WTC11 (cell line): ENCODE measurements around the gene PSEN1. TPM values are rescaled to one million over a fixed set of nuclear protein-coding genes. Genes with fewer than 3 reads are reported as not detected.

Experiments
- ATAC-seq: fragments of 200-7000 bp; cut with Tn5 transposase; 2 replicates; pipeline ENCODE4 v1.10.0; 2021; ENCODE audit warnings: mild to moderate bottlenecking, moderate library complexity
- CTCF ChIA-PET: fragments of 300-600 bp; sonication (Branson Sonifier 250); formaldehyde crosslinking; loops from one replicate; lab custom pipeline; 2021; ENCODE audit warnings: antibody characterized with exemption; lab: Charles Lee
- POLR2A ChIA-PET: fragments of 350-600 bp; sonication (Branson Sonifier 250); formaldehyde crosslinking; loops from one replicate; lab custom pipeline; 2021; ENCODE audit warnings: antibody characterized with exemption; lab: Charles Lee
- DNase-seq: peaks from one replicate; pipeline ENCODE4 v3.0.0; 2021; ENCODE audit warnings: low spot score
- H3K27ac Mint-ChIP-seq: 2 replicates; pipeline ENCODE4 v1.8.0; 2021; ENCODE audit warnings: mixed read lengths
- H3K27me3 Mint-ChIP-seq: 2 replicates; pipeline ENCODE4 v1.8.0; 2021; ENCODE audit warnings: low read depth, mild to moderate bottlenecking, moderate library complexity, mixed read lengths
- H3K36me3 Mint-ChIP-seq: 2 replicates; pipeline ENCODE4 v1.8.0; 2021; ENCODE audit warnings: mixed read lengths
- H3K4me1 Mint-ChIP-seq: 2 replicates; pipeline ENCODE4 v1.8.0; 2022; ENCODE audit warnings: mixed read lengths
- H3K4me3 Mint-ChIP-seq: 2 replicates; pipeline ENCODE4 v1.8.0; 2021; ENCODE audit warnings: mild to moderate bottlenecking, moderate library complexity, mixed read lengths
- H3K9me3 Mint-ChIP-seq: 2 replicates; pipeline ENCODE4 v1.8.0; 2021; ENCODE audit warnings: mixed read lengths
- ATF1 ChIP-seq: sonication (generic); formaldehyde crosslinking; IDR thresholded peaks from 2 replicates; pipeline ENCODE4 v1.8.1; 2023; ENCODE audit warnings: mild to moderate bottlenecking, moderate library complexity, missing genetic modification reagents
- ATF2 ChIP-seq: sonication (generic); formaldehyde crosslinking; IDR thresholded peaks from 2 replicates; pipeline ENCODE4 v1.8.1; 2022; ENCODE audit warnings: low read depth, missing genetic modification reagents, borderline replicate concordance
- CBFB ChIP-seq: sonication (generic); formaldehyde crosslinking; IDR thresholded peaks from 2 replicates; pipeline ENCODE4 v1.8.1; 2022; ENCODE audit warnings: mild to moderate bottlenecking, low read depth, missing genetic modification reagents
- CDX4 ChIP-seq: fragments of 250-450 bp; sonication (Bioruptor Pico); IDR thresholded peaks from 2 replicates; pipeline ENCODE4 v1.9.0; 2021; ENCODE audit warnings: moderate library complexity, mild to moderate bottlenecking, inconsistent platforms, borderline replicate concordance
- ERG ChIP-seq: fragments of 250-450 bp; sonication (Bioruptor Pico); IDR thresholded peaks from 2 replicates; pipeline ENCODE4 v1.8.0; 2021; ENCODE audit warnings: mild to moderate bottlenecking
- FOXK1 ChIP-seq: sonication (generic); formaldehyde crosslinking; IDR thresholded peaks from 2 replicates; pipeline ENCODE4 v1.8.0; 2022; ENCODE audit warnings: mild to moderate bottlenecking, moderate library complexity, missing genetic modification reagents
- MYBL2 ChIP-seq: sonication (generic); formaldehyde crosslinking; IDR thresholded peaks from 2 replicates; pipeline ENCODE4 v1.8.1; 2023; ENCODE audit warnings: mild to moderate bottlenecking, moderate library complexity, missing genetic modification reagents
- NFE2L1 ChIP-seq: sonication (generic); formaldehyde crosslinking; IDR thresholded peaks from 2 replicates; pipeline ENCODE4 v1.8.1; 2023; ENCODE audit warnings: missing genetic modification reagents
- NFYB ChIP-seq: sonication (generic); formaldehyde crosslinking; conservative IDR thresholded peaks from 2 replicates; pipeline ENCODE4 v1.8.0; 2022; ENCODE audit warnings: low read depth, missing genetic modification reagents
- PREB ChIP-seq: sonication (generic); formaldehyde crosslinking; IDR thresholded peaks from 2 replicates; pipeline ENCODE4 v1.8.1; 2022; ENCODE audit warnings: mild to moderate bottlenecking, missing genetic modification reagents, moderate library complexity, borderline replicate concordance
- SMAD4 ChIP-seq: sonication (generic); formaldehyde crosslinking; IDR thresholded peaks from 2 replicates; pipeline ENCODE4 v1.8.0; 2022; ENCODE audit warnings: mild to moderate bottlenecking, missing genetic modification reagents
- ZBTB21 ChIP-seq: sonication (generic); formaldehyde crosslinking; IDR thresholded peaks from 2 replicates; pipeline ENCODE4 v1.8.1; 2023; ENCODE audit warnings: mild to moderate bottlenecking, missing genetic modification reagents, borderline replicate concordance
- ZNF219 ChIP-seq: sonication (generic); formaldehyde crosslinking; IDR thresholded peaks from 2 replicates; pipeline ENCODE4 v1.8.0; 2023; ENCODE audit warnings: missing genetic modification reagents, mild to moderate bottlenecking, borderline replicate concordance
- ZNF232 ChIP-seq: sonication (generic); formaldehyde crosslinking; IDR thresholded peaks from 2 replicates; pipeline ENCODE4 v1.8.0; 2022; ENCODE audit warnings: mild to moderate bottlenecking, missing genetic modification reagents
- ZNF263 ChIP-seq: sonication (generic); formaldehyde crosslinking; IDR thresholded peaks from 2 replicates; pipeline ENCODE4 v1.8.1; 2022; ENCODE audit warnings: low read depth, mild to moderate bottlenecking, moderate library complexity, missing genetic modification reagents
- ZNF416 ChIP-seq: fragments of 250-450 bp; sonication (Bioruptor Pico); IDR thresholded peaks from 2 replicates; pipeline ENCODE4 v1.9.0; 2021; ENCODE audit warnings: mild to moderate bottlenecking, inconsistent platforms
- ZNF671 ChIP-seq: fragments of 250-450 bp; sonication (Bioruptor Pico); IDR thresholded peaks from 2 replicates; pipeline ENCODE4 v1.8.0; 2021; ENCODE audit warnings: mild to moderate bottlenecking
- ZSCAN18 ChIP-seq: fragments of 250-450 bp; sonication (Bioruptor Pico); IDR thresholded peaks from 2 replicates; pipeline ENCODE4 v2.1.2; 2022; ENCODE audit warnings: mild to moderate bottlenecking, moderate library complexity
- total RNA-seq: library from RNA; stranded (reverse); gene quantifications from 3 replicates; pipeline ENCODE4 v1.2.3, GENCODE V29; 2021

The PSEN1 gene
- total RNA-seq, 1 experiment from 2014 or later = 26.6 TPM

- no peak for ATAC-seq
- no peaks in the 10 kb centered on the region for H3K36me3 Mint-ChIP-seq
- no peak for TF ChIP-seq ERG (CRISPR knock-in tag)
- no peak for TF ChIP-seq SMAD4 (CRISPR knock-in tag)
- TF ChIP-seq ZBTB21 (CRISPR knock-in tag) = no peak
- no peak for TF ChIP-seq ZNF671 (CRISPR knock-in tag)
- no peak for TF ChIP-seq ATF1 (CRISPR knock-in tag)
- TF ChIP-seq ZNF416 (CRISPR knock-in tag) = no peak
- TF ChIP-seq ATF2 (CRISPR knock-in tag) = no peak
- no peak for TF ChIP-seq PREB (CRISPR knock-in tag)
- TF ChIP-seq CBFB = no peak
- TF ChIP-seq ZNF232 = no peak
- no peak for TF ChIP-seq NFE2L1 (CRISPR knock-in tag)
- TF ChIP-seq ZSCAN18 (CRISPR knock-in tag) = no peak
- TF ChIP-seq MYBL2 (CRISPR knock-in tag) = no peak
- no peak for TF ChIP-seq ZNF219 (CRISPR knock-in tag)
- no peak for TF ChIP-seq ZNF263 (CRISPR knock-in tag)
- TF ChIP-seq FOXK1 = no peak
- TF ChIP-seq CDX4 (CRISPR knock-in tag) = no peak
- no peak for TF ChIP-seq NFYB (CRISPR knock-in tag)
- TF ChIP-seq, all 79 proteins: peak for 0
- no peak for DNase-seq
- Mint-ChIP-seq H3K27ac (no peak overlapping the region), H3K4me3 (no peak overlapping the region), H3K4me1 (no peaks in the 10 kb centered on the region; the same call in 1 of the 2 replicates), H3K27me3 (no peaks in the 10 kb centered on the region), H3K9me3 (no peaks in the 10 kb centered on the region)
- ChIA-PET POLR2A (no interaction called here), CTCF (interaction anchor here (1.1 to 1.8 kb wide), 3 partner anchors 30 to 748 kb away, joined by 3 to 8 read pairs (median 3); no protein-coding TSS in a partner anchor)
Observed at GRCh38 chr14:73261520-73262426, 125.5 kb downstream of the PSEN1 start.
